GM18505 (cell line): Measurements from ENCODE around the gene TRIM65.

Source experiments
- ATAC-seq: cut with Tn5 transposase; IDR thresholded peaks from one replicate; pipeline ENCODE4 v1.9.1; 2021; ENCODE audit not compliant: unreplicated experiment
- POLR2A ChIP-seq: IDR thresholded peaks from 4 replicates; pipeline ENCODE4 v1.6.1; 2011; ENCODE audit warnings: borderline replicate concordance; ENCODE audit not compliant: insufficient read depth, insufficient read length; ENCODE audit errors: extremely low read depth

TRIM65 gene

DNA sequence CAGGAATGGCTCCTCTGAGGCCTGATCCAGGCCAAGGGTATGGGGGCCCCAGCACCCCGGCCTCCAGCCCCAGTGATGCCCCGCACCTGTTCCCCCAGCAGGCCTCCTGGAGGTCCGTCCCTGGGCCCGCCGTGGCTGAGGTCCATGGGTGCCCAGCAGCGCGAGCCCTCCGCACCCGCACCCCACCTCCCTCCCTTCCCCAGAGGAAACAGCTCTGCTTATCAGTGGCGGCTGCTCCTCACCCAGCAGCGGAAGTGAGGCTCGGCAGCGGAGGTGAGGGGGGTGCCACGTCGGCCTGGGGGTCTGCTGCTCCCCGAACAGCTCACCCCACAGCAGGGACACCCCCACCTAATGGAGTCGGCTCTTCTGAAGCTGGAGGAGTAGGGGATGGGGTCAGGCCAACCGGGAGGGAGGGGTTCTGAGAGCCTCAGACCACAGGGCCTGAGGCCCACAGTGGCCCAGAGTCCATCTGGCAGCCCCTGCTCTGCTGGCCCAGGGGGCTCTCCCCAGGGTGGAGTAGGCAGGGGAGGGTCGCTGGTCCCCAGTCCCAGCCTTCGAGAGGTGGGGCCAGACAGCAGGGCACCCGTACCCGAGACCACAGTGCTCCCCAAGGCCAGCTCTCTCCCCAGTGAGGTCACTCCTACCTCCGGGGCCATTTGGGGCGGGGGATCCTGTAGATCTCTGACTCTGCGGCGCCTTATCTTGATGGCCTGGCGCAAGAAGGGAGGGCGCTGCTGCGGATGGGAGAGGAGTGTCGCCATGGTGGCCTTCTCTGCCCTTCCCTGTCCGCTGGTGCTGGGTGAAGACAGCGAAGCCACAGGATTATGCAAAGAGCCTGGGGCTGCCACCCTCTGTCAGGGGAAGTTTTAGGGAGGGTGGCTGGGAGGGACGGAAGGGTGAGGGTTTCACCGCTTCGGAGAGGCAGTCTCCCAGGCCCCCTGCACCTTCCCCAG, 52.9 kb downstream of the TRIM65 start, which contains the start of gene UNC13D:
Gene UNC13D (minus strand): TSS at position 828 of the 953 bp plus-strand sequence. CDS start 67 bp downstream, at position 761.
- no peak for ATAC-seq
- TF ChIP-seq POLR2A, result peak; percentile 42

GRCh38 chr17:75842963-75843576, 53.7 kb downstream of the TRIM65 start:
- no peak for TF ChIP-seq POLR2A
- ATAC-seq, result no peak

GRCh38 chr17:75842411-75842810, 54.3 kb downstream of the TRIM65 start:
- no peak for TF ChIP-seq POLR2A
- no peak for ATAC-seq

DNA sequence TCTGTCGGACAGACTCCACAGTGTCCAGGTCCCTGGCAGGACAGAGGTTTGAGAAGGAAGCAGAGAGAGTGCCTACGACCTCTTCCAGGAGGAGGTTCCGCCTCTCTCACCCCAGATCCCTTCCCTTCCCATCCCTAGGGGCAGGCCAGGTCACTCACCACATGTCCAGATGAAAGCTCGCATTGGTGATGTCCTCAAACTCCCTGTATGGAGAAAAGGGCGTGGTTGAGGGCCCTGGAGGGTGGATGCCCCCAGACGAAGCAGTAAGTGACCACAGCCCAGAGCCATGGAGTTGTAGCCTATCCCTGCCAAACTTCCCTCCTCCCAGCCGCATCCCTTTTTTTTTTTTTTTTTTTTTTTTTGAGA, 56.0 kb downstream of the TRIM65 start:
- ATAC-seq, result no peak
- TF ChIP-seq POLR2A, result no peak

DNA sequence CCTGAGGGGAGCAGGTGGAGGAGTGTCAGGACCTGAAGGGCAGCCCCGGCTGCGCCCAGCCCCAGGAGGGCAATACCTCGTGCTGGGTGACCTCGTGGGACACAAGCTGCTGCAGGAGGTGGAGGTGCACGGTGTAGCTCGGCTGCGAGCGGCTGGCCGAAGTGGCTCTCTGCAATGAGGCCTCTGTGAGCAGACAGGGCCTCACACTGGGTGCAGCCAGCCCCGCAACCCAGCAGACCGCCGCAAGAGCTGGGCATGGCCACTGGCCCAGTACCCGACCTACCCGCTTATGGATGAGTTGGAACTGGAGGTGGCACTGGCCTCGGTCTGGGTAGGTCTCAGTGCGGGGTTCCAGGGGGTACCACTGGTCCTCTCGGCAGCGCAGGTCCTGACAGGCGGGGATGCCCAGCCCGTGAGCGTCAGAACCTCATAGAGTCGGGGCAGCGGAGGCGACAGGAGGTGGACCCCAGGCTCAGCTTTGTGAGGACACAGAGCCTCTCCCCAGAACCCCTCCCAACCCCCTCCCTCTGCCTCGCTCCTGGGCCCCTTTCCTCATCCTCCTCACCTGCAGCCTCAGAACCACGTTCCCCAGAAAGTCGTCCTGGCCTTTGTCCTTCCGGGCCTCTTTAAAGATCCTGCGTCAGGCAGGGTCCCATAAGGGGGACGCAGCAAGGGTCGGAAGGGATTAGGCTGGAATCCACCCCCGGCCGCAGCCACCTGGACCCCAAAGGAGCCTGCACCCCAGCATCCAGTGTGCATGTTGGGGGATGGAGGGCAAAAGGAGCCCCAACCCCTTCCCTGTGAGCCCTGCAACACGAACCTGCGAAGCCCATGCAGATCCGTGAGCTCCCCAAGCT, 56.6 kb downstream of the TRIM65 start:
- ATAC-seq, result no peak
- no peak for TF ChIP-seq POLR2A
